Activated CD4-positive, alpha-beta T cell treated with anti-CD3 and anti-CD28 coated beads, Interleukin-2, amount 50 U/mL, for 16 hours (primary cell): ENCODE results near the gene TMEM141.
"Not testable (repeated sequence)": the region's sequence is repeated elsewhere in the genome, so short reads cannot be mapped to it uniquely, and the experiment has no call there.

Source experiments
- DNase-seq: peaks from one replicate; pipeline ENCODE4 v3.0.0-alpha.2; 2020

TMEM141 gene

GRCh38 chr9:136835932-136836904 lies 45.1 kb downstream of the TMEM141 start:
- no peak for DNase-seq

DNA sequence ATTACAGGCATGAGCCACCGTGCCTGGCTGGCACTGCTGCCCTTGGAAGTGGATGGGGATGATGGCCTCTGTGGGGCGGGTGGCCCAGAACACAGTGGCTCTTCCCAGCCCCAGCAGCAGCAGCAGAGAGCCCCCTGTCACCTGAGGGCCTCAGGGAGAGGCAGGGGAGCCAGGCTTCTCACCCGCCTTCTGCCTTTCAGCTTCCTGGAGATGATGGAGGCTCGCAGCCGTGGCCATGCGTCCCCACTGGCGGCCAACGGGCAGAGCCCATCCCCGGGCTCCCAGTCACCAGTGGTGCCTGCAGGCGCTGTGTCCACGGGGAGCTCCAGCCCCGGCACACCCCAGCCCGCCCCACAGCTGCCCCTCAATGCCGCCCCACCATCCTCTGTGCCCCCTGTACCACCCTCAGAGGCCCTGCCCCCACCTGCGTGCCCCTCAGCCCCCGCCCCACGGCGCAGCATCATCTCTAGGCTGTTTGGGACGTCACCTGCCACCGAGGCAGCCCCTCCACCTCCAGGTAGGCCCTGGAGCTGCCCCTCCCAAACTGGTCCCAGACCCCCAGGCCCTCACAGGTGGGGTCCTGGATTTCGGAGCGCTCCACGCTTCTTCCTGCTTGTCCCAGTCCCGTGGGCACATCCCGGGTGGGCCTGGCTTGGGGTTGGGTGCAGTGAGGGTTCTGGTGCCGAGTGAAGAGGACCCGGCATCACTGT lies 46.2 kb downstream of the TMEM141 start:
- no peak for DNase-seq

DNA sequence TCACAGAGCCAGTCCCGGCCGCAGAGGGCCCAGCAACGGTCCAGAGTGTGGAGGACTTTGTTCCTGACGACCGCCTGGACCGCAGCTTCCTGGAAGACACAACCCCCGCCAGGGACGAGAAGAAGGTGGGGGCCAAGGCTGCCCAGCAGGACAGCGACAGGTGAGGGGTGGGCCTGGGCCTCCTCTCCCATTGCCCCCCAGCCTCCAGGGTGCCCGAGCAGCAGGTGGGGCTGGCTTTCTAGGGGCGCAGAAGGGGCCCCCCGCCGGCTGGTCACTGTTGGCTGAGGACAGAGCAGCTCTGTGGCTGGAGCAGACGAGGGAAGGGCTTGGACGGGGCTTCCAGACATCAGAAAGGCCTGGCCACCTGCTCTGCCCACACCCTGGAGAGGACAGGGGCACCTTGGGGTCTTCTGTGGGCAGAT lies 46.7 kb downstream of the TMEM141 start:
- DNase-seq = not testable (repeated sequence)

- DNase-seq = no peak
These were observed 47.4 kb downstream of the TMEM141 start for GRCh38 chr9:136838314-136839228.

- no peak for DNase-seq
These were observed 48.3 kb downstream of the TMEM141 start for GRCh38 chr9:136839229-136840139.

GRCh38 chr9:136840140-136840876 lies 49.2 kb downstream of the TMEM141 start:
- DNase-seq = no peak

DNA sequence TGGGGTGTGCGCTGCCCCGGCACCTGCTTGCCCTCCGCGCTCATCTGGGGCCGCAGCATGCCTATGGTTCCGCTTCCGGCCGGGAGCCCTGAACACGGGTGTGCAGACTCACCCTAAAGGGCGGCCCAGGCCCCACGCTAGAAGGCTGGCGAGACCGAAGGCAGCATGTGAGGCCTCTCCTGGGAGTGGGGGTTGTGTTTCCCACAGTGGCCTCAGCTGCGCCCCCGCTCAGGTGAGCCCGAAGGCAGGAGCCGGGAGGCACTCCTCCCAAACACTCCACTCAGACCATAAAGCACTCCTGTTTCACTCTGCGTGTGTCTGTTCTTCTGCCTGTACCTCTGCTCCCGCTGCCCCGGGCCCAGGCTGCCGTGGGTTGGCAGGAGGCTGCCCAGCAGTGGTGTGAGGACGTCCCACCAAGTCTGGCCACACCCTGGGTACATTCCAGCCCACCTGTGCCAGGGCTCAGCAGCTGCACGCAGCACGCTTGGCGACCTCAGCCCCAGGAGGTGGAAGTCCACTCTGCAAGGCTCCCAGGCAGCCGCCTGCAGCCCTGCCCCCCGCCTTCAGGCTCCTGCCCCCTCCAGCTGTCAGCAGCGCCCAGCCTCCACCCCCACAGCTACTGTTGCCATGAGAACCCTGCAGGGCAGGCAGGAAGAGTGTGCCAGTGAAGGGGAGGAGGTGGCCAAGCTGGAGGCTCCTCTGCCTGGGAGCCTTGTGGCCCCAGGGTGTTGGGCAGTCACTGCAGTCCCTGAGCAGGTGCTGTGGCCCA lies 49.9 kb downstream of the TMEM141 start:
- DNase-seq = no peak

- DNase-seq = not testable (repeated sequence)
These were observed 50.7 kb downstream of the TMEM141 start for GRCh38 chr9:136841646-136842379.

- peak; percentile 82 for DNase-seq
These were observed 51.3 kb downstream of the TMEM141 start, which contains the start of gene AJM1 for GRCh38 chr9:136842380-136842948. AJM1 (plus strand) TSS chr9:136842478; CDS start chr9:136844415, 1,937 bp downstream.
